OCI-M1 (cell line): Measurements from ENCODE around the gene ZNF804B.
A peak's percentile ranks its signal among the peaks of the same experiment; 100 is the strongest.
"Not testable (repeated sequence)": the region's sequence is repeated elsewhere in the genome, so short reads cannot be mapped to it uniquely, and the experiment has no call there.

ENCODE experiments used
- DNase-seq: peaks from one replicate; lab custom pipeline; 2025; lab: John Stamatoyannopoulos, UW

Gene ZNF804B

DNA sequence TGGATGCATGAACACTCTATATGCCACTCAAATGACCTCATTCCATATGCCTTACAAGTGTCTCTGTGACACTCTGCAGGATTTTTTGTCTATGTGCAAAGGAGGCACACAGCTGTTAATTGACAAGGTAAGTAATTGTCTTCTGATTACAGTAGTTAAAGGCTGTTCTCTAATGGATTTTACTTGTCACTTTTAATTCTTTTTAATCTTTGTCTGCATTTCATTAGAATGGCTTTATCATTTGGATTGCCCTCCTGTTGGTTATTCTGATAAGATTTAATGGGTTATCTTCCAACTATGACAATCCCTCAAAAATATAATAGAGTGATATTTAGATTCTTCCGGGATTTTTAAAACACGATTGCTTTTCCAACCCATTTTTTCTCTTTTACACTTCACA lies 326.1 kb downstream of the ZNF804B start:
- DNase-seq, result no peak

GRCh38 chr7:89091550-89091949 lies 332.1 kb downstream of the ZNF804B start:
- DNase-seq, result no peak

- DNase-seq, result no peak
These were observed 334.8 kb downstream of the ZNF804B start for GRCh38 chr7:89094269-89094668.

GRCh38 chr7:89103564-89103963 lies 344.1 kb downstream of the ZNF804B start:
- DNase-seq, result no peak

- no peak for DNase-seq
These were observed 345.5 kb downstream of the ZNF804B start for GRCh38 chr7:89104748-89105685.

DNA sequence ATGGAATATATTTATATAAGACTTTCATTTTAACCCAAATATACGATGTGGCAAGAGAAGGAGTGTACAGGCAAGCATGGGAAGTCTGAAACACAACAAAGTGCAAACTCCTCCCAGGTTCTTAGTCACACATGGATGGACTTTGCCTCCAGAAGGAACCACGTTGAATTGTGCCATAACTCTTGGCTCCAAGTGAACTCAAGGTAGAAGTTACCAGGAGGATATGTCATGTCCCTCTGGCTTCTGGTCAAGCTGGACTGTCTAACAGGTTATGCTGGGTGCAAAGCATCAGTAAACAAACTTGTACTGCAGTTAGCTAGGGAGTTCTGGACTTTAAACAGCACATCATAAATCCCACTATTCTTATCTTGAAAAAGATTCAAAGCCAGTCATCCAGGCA lies 364.4 kb downstream of the ZNF804B start:
- DNase-seq, result no peak

DNA sequence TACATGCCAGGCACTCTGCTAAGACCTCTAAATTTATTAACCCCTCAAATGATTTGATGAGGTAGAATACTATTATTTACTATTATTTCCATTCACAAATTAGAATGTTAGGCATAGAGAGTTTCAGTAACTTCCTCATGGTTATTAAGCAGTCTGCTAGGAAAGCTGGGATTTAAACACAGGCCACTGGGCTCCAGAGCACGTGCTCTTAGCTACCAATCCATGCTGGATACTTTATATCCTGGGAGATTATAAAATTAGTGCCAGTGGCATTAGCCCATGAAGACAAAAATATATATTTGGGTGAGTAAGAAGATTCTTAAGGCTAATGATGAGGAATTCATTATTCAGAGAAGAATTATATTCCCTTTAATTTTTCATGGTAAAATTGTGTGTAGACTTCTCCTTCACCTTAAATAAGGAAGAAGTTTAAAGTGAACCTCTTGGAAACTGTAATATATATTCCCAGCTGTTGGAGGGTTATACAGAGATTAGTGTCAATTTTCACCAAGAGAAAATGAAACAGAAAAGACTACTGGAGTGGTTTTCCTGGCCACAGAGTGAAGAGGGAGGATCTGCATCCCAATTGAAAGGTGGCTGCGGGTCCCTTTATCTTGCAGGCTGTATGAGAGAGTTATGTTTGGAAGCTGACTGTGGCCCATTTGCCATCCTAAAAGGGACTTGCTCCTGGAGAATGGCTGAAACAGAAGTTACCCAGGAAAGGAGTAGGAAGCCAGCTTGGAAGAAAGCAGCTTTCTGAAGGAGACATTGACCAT lies 370.3 kb downstream of the ZNF804B start:
- no peak for DNase-seq

- DNase-seq, result no peak
These were observed 373.9 kb downstream of the ZNF804B start for GRCh38 chr7:89133357-89133756.

GRCh38 chr7:89133819-89134218 lies 374.3 kb downstream of the ZNF804B start:
- no peak for DNase-seq

DNA sequence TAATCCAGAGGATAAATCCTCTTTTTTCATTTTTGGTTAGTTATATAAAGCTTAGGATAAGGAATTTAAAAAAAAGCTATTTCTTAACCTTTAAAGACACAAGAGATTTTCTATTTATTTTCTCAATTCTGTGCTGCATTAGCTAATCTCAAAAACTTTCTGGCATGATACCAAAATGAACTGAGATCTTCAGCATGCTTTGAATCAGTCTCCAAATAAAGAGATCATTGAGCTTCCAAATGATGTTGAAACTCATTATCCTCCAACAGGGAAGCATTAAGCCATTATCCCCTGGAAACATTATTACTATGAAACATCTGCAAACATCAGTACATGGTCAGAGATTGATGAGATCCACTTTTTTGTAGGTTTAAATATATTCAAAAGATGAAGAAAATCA lies 386.3 kb downstream of the ZNF804B start:
- DNase-seq, result no peak

DNA sequence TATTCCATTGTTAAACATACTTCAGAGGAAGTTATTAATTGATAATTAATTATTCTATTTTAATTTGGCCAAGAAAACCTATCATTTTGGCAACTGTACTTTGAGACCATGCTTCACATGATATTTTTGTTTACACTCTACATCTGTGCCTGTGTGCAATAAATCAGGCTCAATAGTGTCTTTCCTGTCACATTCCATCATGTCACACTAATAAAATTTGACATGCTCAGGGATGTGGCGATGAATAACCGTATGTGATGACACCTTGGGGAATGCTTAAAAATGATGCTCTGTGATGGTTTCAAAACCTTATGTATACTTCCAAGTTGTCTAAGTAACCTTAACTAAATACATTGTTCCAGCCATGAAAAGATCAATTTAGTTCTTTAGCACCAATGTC lies 400.6 kb downstream of the ZNF804B start:
- DNase-seq, result no peak

DNA sequence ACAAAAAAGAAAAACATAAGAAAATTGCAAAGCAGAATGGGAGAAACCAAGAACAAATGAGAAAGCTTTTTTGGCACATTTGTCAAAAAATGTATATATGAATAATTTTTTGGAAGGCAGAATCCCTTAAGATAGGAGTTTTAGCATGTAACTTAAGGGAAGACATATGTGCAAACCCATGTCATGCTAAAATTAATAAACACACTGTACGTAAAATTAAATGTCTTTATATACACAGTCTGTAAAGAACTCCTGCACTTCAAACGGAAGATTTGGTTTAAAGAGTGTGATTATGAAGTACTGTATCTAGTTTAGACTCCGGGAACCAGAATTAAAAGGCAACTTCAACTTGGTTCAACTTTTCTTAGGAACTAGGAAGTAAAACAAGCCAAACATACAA lies 405.9 kb downstream of the ZNF804B start:
- no peak for DNase-seq

GRCh38 chr7:89170628-89171027 lies 411.1 kb downstream of the ZNF804B start:
- no peak for DNase-seq

DNA sequence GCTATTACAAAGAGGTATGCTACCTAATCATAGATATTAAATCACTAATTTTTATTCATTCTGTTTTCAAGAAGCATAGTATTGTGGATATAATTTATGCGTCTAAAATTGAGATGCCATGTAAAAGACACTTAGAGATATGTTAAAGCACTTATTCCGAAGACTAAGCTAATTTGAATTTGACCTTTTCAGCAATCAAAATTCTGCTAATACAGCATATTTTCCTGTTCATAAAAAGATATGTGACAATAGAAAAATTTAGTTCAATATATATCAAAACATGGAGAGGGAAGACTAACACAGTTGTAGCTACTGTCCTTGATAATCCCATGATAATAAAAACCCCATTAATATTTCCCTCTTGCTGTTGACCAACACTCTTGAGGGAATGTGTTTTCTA lies 422.6 kb downstream of the ZNF804B start:
- DNase-seq, result no peak

GRCh38 chr7:89183712-89184111 lies 424.2 kb downstream of the ZNF804B start:
- no peak for DNase-seq

- peak; percentile 39 for DNase-seq
These were observed 441.3 kb downstream of the ZNF804B start for GRCh38 chr7:89200758-89201157.

GRCh38 chr7:89223900-89224395 lies 464.4 kb downstream of the ZNF804B start:
- no peak for DNase-seq

- DNase-seq, result not testable (repeated sequence)
These were observed 469.2 kb downstream of the ZNF804B start for GRCh38 chr7:89228688-89229171.

- DNase-seq, result no peak
These were observed 478.7 kb downstream of the ZNF804B start for GRCh38 chr7:89238156-89238555.

DNA sequence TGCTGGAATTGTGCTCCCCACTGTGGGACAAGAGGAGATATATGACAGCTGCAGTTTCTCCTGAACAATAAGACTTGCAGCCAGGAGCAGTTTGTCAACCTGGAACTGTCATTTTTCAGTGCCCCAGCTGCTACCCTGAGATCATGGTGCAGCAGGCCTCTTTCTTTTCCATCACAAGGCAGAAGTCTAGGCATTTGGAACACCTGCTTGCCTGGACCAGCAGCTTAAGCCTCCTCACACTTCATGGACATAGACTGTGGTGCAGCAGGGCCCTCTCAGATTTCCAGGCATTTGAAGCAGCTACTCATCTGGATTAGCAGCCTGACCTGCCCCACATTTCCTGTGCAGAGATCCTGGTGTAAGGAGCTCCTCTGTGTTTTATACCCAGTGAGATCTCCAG lies 486.7 kb downstream of the ZNF804B start:
- DNase-seq, result no peak

DNA sequence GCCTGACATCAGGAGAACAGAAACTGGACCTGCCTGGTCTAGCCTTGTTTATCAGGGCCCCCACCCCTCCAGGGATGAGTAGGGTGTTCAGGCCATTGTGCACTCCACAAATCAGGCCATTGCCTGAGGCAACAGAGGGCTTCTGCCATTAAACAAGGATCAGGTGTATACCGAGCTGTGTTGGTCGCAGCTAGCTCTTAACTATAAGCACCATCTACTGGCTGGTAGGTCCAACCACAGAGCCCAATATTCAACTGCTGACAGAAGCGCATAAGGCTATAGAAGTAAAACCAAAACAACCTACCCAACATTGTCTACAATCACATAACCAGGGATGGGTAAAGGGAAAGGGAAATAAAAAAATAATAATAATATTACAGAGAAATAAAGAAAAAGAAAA lies 487.7 kb downstream of the ZNF804B start:
- DNase-seq, result no peak

DNA sequence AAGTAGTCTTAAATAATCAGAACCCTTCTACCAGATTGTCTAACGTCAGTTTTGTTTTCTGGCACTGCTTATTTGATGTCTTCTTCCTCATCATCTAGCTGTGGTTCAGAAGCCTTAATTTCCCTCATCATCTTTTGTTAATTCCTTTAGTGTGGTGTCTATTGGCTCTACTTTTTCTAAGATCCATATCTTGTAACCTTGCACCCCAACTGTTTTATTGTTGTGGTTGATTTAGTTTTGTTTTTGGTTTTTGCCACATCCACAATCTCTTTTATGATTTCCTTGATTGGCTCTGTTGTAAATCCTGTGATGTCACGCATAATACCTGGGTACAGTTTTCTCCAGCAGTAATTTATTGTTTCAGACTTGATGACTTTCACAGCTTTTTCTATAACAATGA lies 499.6 kb downstream of the ZNF804B start:
- DNase-seq, result no peak

- DNase-seq, result no peak
These were observed 504.6 kb downstream of the ZNF804B start for GRCh38 chr7:89264126-89264525.
